ENCODE measurements around the gene MAN1A1. TPM values are rescaled to one million over a fixed set of nuclear protein-coding genes. Genes with fewer than 3 reads are reported as not detected.

Gene MAN1A1
- total RNA-seq, 4 donors from 2014 or later, result 52.7 to 123 (median 97.1) TPM

GRCh38 chr6:119234941-119235340 lies 114.6 kb downstream of the MAN1A1 start:
- H3K27ac ChIP-seq, result no peak overlapping the region
- in situ Hi-C loops (cut with MboI; ENCODE audit: low pct_ligation_motif_present in 1 of 4, low pct_unique_long_range_greater_than_20kb in 1 of 4, low sequenced_read_pairs in 3 of 4), result no loop called here
- no peak for TF ChIP-seq POLR2AphosphoS5 (IDR thresholded peaks at IDR 0.05)
- no peak for TF ChIP-seq CTCF (IDR thresholded peaks at IDR 0.05)
- TF ChIP-seq EP300 (IDR thresholded peaks at IDR 0.05; ENCODE audit: low read depth), result no peak
- no peak for TF ChIP-seq POLR2A (IDR thresholded peaks at IDR 0.05)
- intact Hi-C loops (cut with DNase I; ENCODE audit: low total_unique reads), result no loop called here
- H3K27me3 ChIP-seq, result no peaks in the 10 kb centered on the region
- DNase-seq, result no peak
- no peaks in the 10 kb centered on the region for H3K36me3 ChIP-seq
- H3K4me1 ChIP-seq, result no peaks in the 10 kb centered on the region
- H3K4me3 ChIP-seq, result no peak overlapping the region
- WGBS, 2 donors (ENCODE audit: low coverage in 1 of 2), result 94 to 97% methylated on average over 4 of the region's 4 CpGs
- no peaks in the 10 kb centered on the region for H3K9me3 ChIP-seq

GRCh38 chr6:119234457-119234856 lies 115.1 kb downstream of the MAN1A1 start:
- TF ChIP-seq CTCF (IDR thresholded peaks at IDR 0.05) (no peak), POLR2A (IDR thresholded peaks at IDR 0.05) (no peak), POLR2AphosphoS5 (IDR thresholded peaks at IDR 0.05) (no peak), EP300 (IDR thresholded peaks at IDR 0.05; ENCODE audit: low read depth) (no peak)
- intact Hi-C loops (cut with DNase I; ENCODE audit: low total_unique reads) (no loop called here), in situ Hi-C loops (cut with MboI; ENCODE audit: low pct_ligation_motif_present in 1 of 4, low pct_unique_long_range_greater_than_20kb in 1 of 4, low sequenced_read_pairs in 3 of 4) (no loop called here)
- Histone ChIP-seq H3K27me3 (no peaks in the 10 kb centered on the region), H3K27ac (no peak overlapping the region), H3K9me3 (no peaks in the 10 kb centered on the region), H3K4me1 (no peaks in the 10 kb centered on the region), H3K4me3 (no peak overlapping the region), H3K36me3 (no peaks in the 10 kb centered on the region)
- DNase-seq, result no peak
- WGBS, 2 donors (ENCODE audit: low coverage in 1 of 2), result 85 to 90% methylated on average over 4 to 5 of the region's 5 CpGs

- Histone ChIP-seq H3K27me3 (no peaks in the 10 kb centered on the region), H3K9me3 (no peaks in the 10 kb centered on the region), H3K4me1 (no peaks in the 10 kb centered on the region), H3K27ac (no peak overlapping the region), H3K4me3 (no peak overlapping the region), H3K36me3 (no peaks in the 10 kb centered on the region)
- intact Hi-C loops (cut with DNase I; ENCODE audit: low total_unique reads), result no loop called here
- TF ChIP-seq CTCF (IDR thresholded peaks at IDR 0.05) (no peak), POLR2AphosphoS5 (IDR thresholded peaks at IDR 0.05) (no peak), POLR2A (IDR thresholded peaks at IDR 0.05) (no peak), EP300 (IDR thresholded peaks at IDR 0.05; ENCODE audit: low read depth) (no peak)
- in situ Hi-C loops (cut with MboI; ENCODE audit: low pct_ligation_motif_present in 1 of 4, low pct_unique_long_range_greater_than_20kb in 1 of 4, low sequenced_read_pairs in 3 of 4), result no loop called here
- DNase-seq, result no peak
- WGBS, 2 donors (ENCODE audit: low coverage in 1 of 2), result 83 to 87% methylated on average over 2 of the region's 2 CpGs
These were observed 116.1 kb downstream of the MAN1A1 start for GRCh38 chr6:119233312-119233984.

- intact Hi-C loops (cut with DNase I; ENCODE audit: low total_unique reads), result no loop called here
- Histone ChIP-seq H3K27ac (no peak overlapping the region), H3K27me3 (no peaks in the 10 kb centered on the region), H3K4me3 (no peak overlapping the region), H3K36me3 (no peaks in the 10 kb centered on the region), H3K4me1 (no peaks in the 10 kb centered on the region), H3K9me3 (no peaks in the 10 kb centered on the region)
- in situ Hi-C loops (cut with MboI; ENCODE audit: low pct_ligation_motif_present in 1 of 4, low pct_unique_long_range_greater_than_20kb in 1 of 4, low sequenced_read_pairs in 3 of 4), result no loop called here
- WGBS, 2 donors (ENCODE audit: low coverage in 1 of 2), result 87% methylated on average over 3 to 4 of the region's 4 CpGs
- no peak for DNase-seq
- TF ChIP-seq EP300 (IDR thresholded peaks at IDR 0.05; ENCODE audit: low read depth), result no peak
- no peak for TF ChIP-seq CTCF (IDR thresholded peaks at IDR 0.05)
- TF ChIP-seq POLR2A (IDR thresholded peaks at IDR 0.05), result no peak
- no peak for TF ChIP-seq POLR2AphosphoS5 (IDR thresholded peaks at IDR 0.05)
These were observed 118.2 kb downstream of the MAN1A1 start for GRCh38 chr6:119231394-119231793.

All from transverse colon (tissue), 4 donors.